ENCODE measurements around the gene OLR1. TPM values are rescaled to one million over a fixed set of nuclear protein-coding genes. Genes with fewer than 3 reads are reported as not detected.

OLR1 gene
- total RNA-seq, 1 donor from 2014 or later = not detected

- TF ChIP-seq, protein P1, sequence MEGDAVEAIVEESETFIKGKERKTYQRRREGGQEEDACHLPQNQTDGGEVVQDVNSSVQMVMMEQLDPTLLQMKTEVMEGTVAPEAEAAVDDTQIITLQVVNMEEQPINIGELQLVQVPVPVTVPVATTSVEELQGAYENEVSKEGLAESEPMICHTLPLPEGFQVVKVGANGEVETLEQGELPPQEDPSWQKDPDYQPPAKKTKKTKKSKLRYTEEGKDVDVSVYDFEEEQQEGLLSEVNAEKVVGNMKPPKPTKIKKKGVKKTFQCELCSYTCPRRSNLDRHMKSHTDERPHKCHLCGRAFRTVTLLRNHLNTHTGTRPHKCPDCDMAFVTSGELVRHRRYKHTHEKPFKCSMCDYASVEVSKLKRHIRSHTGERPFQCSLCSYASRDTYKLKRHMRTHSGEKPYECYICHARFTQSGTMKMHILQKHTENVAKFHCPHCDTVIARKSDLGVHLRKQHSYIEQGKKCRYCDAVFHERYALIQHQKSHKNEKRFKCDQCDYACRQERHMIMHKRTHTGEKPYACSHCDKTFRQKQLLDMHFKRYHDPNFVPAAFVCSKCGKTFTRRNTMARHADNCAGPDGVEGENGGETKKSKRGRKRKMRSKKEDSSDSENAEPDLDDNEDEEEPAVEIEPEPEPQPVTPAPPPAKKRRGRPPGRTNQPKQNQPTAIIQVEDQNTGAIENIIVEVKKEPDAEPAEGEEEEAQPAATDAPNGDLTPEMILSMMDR (IDR thresholded peaks at IDR 0.05; ENCODE audit: partially characterized antibody, unreplicated experiment) = no peak
- DNase-seq = no peak
- no peak overlapping the region for H3K4me3 Mint-ChIP-seq (ENCODE audit: unreplicated experiment)
- no peak overlapping the region for H3K27ac Mint-ChIP-seq (ENCODE audit: unreplicated experiment)
- no peaks in the 10 kb centered on the region for H3K4me1 Mint-ChIP-seq (ENCODE audit: low read depth, unreplicated experiment)
- no peaks in the 10 kb centered on the region for H3K9me3 Mint-ChIP-seq (ENCODE audit: unreplicated experiment)
- no peaks in the 10 kb centered on the region for H3K27me3 Mint-ChIP-seq (ENCODE audit: unreplicated experiment)
- no peaks in the 10 kb centered on the region for H3K36me3 Mint-ChIP-seq (ENCODE audit: unreplicated experiment)
These were observed 50.7 kb downstream of the OLR1 start for GRCh38 chr12:10121278-10121677.

GRCh38 chr12:10119066-10119465, 52.9 kb downstream of the OLR1 start:
- H3K36me3 Mint-ChIP-seq (ENCODE audit: unreplicated experiment) = no peaks in the 10 kb centered on the region
- H3K27me3 Mint-ChIP-seq (ENCODE audit: unreplicated experiment) = no peaks in the 10 kb centered on the region
- H3K9me3 Mint-ChIP-seq (ENCODE audit: unreplicated experiment) = no peaks in the 10 kb centered on the region
- DNase-seq = no peak
- no peak overlapping the region for H3K27ac Mint-ChIP-seq (ENCODE audit: unreplicated experiment)
- TF ChIP-seq, protein P1 (IDR thresholded peaks at IDR 0.05; ENCODE audit: partially characterized antibody, unreplicated experiment) = no peak
- H3K4me1 Mint-ChIP-seq (ENCODE audit: low read depth, unreplicated experiment) = no peaks in the 10 kb centered on the region
- no peak overlapping the region for H3K4me3 Mint-ChIP-seq (ENCODE audit: unreplicated experiment)

- no peak overlapping the region for H3K27ac Mint-ChIP-seq (ENCODE audit: unreplicated experiment)
- TF ChIP-seq, protein P1 (IDR thresholded peaks at IDR 0.05; ENCODE audit: partially characterized antibody, unreplicated experiment) = no peak
These were observed 56.0 kb downstream of the OLR1 start for GRCh38 chr12:10115890-10116289.

GRCh38 chr12:10115311-10115710, 56.6 kb downstream of the OLR1 start:
- DNase-seq = no peak
- Mint-ChIP-seq H3K4me3 (ENCODE audit: unreplicated experiment) (no peak overlapping the region), H3K36me3 (ENCODE audit: unreplicated experiment) (peaks cover 4% of the 10 kb centered on the region), H3K4me1 (ENCODE audit: low read depth, unreplicated experiment) (no peaks in the 10 kb centered on the region), H3K27ac (ENCODE audit: unreplicated experiment) (no peak overlapping the region), H3K27me3 (ENCODE audit: unreplicated experiment) (no peaks in the 10 kb centered on the region), H3K9me3 (ENCODE audit: unreplicated experiment) (peaks cover 4% of the 10 kb centered on the region)
- TF ChIP-seq, protein P1 (IDR thresholded peaks at IDR 0.05; ENCODE audit: partially characterized antibody, unreplicated experiment) = no peak

More at GRCh38 chr12:10115890-10116289, 56.0 kb downstream of the OLR1 start:
- Mint-ChIP-seq H3K27me3 (ENCODE audit: unreplicated experiment) (no peaks in the 10 kb centered on the region), H3K9me3 (ENCODE audit: unreplicated experiment) (peaks cover 4% of the 10 kb centered on the region), H3K4me3 (ENCODE audit: unreplicated experiment) (no peak overlapping the region), H3K4me1 (ENCODE audit: low read depth, unreplicated experiment) (no peaks in the 10 kb centered on the region), H3K36me3 (ENCODE audit: unreplicated experiment) (peaks cover 1% of the 10 kb centered on the region)
- no peak for DNase-seq

GRCh38 chr12:10113920-10114319, 58.0 kb downstream of the OLR1 start:
- H3K9me3 Mint-ChIP-seq (ENCODE audit: unreplicated experiment) = peaks cover 4% of the 10 kb centered on the region
- no peaks in the 10 kb centered on the region for H3K27me3 Mint-ChIP-seq (ENCODE audit: unreplicated experiment)
- H3K4me1 Mint-ChIP-seq (ENCODE audit: low read depth, unreplicated experiment) = no peaks in the 10 kb centered on the region
- H3K27ac Mint-ChIP-seq (ENCODE audit: unreplicated experiment) = no peak overlapping the region
- no peak for DNase-seq
- H3K4me3 Mint-ChIP-seq (ENCODE audit: unreplicated experiment) = no peak overlapping the region
- H3K36me3 Mint-ChIP-seq (ENCODE audit: unreplicated experiment) = peaks cover 4% of the 10 kb centered on the region
- TF ChIP-seq, protein P1 (IDR thresholded peaks at IDR 0.05; ENCODE audit: partially characterized antibody, unreplicated experiment) = no peak

Data from glutamatergic neuron (in vitro differentiated cells).